Effector CD4-positive, alpha-beta T cell (primary cell): Measurements from ENCODE around the gene NACAD.

Experiments used
- DNase-seq: peaks from one replicate; pipeline ENCODE4 v3.0.0-alpha.2; 2020

Gene NACAD

DNA sequence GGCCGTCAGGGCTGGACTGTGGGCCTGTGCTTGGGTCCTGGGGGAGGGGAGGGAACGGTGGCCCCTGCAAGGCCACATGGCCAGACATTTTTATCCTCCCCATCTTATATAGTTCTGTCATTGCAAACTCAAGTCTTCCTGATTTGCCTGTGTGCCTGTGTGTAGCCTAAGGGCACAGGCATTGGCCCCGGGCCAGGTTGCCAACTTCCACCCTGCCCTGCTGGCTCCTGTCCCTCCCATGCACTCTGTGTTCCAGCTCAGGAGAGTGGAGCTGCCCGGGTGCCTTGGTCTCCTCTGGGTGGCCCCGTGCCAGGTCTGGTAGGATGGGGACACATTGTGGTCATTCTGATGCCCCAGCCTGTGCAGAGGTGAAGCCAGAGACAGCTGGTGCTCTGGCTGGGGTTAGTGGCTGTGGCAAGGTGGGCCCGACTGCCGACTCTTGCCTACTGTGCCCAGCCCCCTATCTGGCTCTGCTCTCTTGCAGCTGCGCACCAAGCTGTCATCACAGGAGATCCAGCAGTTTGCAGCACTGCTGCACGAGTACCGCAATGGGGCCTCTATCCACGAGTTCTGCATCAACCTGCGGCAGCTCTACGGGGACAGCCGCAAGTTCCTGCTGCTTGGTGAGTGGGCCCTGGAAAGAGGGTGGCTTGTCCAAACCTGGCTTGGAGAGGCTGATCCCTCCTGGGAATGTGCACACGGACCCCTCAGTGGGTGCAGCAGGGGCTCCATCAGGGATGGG, 14.8 kb downstream of the NACAD start:
- no peak for DNase-seq

DNA sequence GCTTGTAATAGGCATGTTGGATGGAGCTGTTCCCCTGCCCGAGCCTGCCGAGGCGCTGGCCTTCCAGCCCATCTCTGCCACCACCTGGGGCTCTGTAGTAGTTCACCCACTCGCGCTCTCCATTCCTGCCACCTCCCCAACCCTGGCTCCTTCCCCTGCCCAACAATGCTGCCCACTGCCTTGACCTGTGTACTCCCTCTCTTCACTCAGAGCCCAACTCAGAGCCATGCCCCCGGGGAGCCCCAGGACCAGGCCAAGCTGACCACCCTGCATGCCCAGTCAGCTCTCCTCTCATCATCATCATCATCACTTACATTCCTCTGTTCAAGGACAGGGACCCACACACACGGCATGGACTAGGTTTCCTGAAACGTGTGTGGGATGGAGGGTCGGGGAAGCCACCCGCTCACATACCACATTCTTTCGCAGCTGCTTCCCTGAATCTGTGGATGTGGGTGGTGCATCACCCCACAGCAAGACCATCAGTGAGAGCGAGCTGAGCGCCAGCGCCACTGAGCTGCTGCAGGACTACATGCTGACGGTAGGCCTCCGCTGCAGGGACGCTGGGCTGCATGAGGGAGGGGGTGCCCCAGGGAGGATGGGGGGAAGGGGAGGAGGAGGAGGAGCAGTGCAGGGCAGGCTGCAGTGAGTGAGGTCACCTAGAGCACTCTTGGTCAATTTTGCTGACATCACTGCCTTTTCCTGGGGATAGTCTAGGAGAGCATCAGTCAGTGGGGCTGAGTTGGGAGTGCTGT, 15.6 kb downstream of the NACAD start:
- DNase-seq = no peak

- no peak for DNase-seq
Observed at GRCh38 chr7:45072131-45073030, 16.4 kb downstream of the NACAD start.

- DNase-seq = no peak
Observed at GRCh38 chr7:45071528-45071927, 17.2 kb downstream of the NACAD start.

GRCh38 chr7:45070254-45070642, 18.5 kb downstream of the NACAD start:
- no peak for DNase-seq

DNA sequence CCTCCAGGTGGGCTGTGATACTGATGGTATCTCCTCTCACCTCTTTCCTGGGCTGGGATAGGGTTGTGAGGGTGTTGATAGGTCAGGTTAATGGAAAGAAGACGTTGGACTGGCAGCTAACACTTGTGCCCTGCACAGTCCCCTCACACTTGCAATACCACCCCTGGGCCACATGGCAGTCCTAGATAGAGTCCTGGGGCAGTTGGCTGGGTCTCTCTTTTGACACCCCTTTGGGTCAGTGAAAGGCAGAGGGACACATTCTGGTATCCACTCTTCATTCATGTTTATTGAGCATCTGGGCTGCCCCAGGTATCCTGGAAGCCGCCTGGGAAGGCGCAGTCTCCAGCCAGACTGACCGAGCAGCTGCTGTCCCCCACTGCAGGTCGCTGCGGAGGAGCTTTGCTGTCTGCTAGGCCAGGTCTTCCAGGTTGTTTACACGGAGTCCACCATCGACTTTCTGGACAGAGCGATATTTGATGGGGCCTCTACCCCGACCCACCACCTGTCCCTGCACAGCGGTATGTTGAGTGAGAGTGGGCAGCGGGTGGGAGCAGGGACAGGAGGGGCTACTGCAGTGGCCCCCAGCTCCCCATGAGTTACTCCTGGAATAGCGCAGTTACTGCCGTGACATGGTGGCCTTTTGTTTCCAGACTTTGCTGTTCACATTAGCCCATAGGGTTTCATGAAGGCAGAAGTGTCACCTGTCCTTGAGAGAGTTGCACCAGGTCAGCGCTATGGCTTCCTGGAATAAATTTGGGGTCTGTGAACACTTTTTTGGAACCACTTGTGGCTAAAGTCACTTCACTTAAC, 19.1 kb downstream of the NACAD start:
- DNase-seq = no peak

GRCh38 chr7:45068236-45069023, 20.3 kb downstream of the NACAD start:
- DNase-seq = no peak

DNA sequence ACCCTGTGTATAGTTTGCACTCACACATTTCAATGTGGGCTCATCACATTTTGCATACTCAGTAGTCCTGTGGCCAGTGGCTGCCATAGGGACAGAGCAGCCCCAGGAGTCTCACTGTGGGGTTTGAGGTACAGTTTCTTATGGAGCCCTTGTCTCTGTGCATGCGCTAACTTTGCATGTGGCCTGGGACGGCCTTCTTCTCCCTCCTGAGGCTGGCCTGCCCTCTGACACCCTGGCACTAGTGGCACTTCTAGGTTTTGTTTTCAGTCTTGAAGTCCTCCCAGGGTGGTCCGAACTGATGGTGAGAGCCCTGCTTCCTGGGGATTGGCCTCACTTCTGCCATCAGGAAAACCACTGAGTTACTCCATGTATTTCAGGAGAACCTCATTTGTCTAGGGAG, 21.2 kb downstream of the NACAD start:
- no peak for DNase-seq

DNA sequence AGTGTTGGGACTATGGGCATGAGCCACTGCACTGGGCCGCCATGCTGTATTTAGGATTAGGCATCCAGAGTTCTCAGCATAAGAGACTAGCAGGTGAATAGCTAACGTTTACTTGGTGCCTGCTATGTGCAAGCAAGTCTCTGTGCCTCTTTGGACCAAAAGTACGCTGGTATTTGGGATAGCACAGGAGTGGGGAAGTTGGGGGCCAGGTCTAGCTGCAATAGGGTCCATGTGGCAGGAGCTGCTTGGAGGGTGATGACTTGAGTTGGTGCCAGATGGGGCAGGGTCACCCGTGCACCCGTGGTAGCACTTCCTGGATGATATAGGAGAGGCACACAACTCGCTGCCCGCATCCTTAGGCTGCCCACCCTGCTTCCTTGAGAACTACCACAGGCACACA, 22.4 kb downstream of the NACAD start:
- DNase-seq = no peak

DNA sequence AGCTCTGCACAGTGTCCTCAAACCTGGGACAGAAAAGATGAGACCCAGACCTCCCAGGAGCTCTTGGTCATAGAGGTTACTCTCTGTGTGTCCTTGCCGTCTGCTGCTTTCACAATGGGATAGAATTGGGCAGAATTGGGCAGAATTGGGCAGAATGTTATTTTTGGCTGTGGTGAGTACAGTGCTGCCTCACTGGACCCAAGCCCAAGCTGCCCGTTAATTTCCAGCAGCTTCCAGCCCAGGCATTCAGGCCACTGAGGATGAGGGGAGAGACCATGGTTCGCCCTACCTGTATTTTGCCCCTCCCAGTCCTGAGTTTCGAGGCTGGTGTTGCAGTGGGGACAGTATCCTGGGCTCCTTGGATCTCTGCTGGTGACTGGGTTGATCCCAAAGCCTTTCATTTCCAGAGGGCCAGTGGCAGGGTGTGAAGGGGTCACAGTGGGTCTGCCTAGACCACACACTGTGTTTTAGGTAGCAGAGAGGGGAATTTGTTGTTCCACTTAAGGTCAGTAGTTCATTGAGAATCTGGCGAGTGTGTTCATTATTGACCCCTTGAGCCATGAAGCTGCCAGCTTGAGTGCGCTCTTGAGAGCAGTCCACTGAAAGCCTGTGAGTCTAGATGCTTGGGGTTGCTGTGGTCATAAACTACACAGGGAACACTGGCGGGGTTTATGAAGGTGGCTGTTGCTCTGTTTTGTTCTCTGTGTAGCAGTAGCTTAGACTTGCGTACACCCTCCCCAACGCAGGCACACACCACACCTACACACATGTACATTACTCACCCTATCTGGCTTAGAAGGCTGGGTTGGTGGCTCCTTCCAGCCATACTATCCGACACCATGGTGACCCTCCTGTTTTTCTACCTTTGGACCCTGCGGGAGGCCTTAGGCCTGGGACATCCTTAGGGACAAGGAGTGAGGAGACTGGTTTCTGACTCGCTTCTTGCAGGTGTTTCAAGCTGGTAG, 23.5 kb downstream of the NACAD start:
- no peak for DNase-seq

DNA sequence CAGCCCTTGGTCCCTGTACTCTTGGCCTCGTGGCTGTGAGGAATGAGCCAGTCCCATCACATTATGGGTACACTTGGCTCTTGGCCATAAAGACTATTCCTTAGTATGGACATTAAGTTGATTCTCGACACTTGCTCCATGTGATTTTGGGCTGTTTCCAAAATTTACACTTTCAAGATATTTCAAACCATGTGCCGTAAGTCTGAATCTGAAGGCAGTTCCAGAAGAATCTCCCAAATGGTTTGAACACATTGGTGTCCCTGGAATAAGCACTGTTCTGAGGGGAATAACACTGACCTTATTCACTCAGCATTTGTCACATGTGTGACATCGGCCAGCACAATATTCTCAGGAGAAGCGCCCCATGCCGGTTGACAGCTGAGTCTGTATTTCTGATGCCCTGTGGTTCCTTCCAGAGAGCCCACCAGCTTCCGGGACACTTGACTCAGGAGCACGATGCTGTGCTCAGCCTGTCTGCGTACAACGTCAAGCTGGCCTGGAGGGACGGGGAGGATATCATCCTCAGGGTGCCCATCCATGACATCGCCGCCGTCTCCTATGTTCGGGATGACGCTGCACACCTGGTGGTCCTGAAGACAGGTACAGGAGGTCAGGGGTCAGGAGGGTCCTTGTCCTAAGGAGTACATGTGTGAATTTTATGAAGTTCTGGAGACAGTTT, 24.6 kb downstream of the NACAD start:
- DNase-seq = no peak

- no peak for DNase-seq
Observed at GRCh38 chr7:45061806-45062425, 26.9 kb downstream of the NACAD start.

DNA sequence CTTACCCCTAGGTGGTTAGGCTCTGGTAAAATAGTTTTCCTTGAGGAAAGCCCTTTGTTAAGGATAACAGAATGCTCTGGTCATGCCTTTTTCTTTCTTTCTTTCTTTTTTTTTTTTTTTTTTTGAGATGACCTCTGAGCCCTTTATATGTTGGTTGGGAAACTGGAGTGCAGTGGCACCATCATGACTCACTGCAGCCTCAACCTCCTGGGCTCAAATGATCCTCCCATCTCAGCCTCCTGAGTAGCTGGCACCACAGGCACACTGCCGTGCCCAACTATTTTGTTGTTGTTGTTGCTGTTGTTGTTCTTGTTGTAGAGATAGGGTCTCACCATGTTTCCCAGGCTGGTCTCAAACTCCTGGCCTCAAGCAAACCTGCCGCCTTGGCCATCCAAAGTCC, 27.4 kb downstream of the NACAD start:
- no peak for DNase-seq

GRCh38 chr7:45060295-45060694, 28.5 kb downstream of the NACAD start:
- DNase-seq = no peak

- no peak for DNase-seq
Observed at GRCh38 chr7:45057878-45058277, 30.9 kb downstream of the NACAD start.

DNA sequence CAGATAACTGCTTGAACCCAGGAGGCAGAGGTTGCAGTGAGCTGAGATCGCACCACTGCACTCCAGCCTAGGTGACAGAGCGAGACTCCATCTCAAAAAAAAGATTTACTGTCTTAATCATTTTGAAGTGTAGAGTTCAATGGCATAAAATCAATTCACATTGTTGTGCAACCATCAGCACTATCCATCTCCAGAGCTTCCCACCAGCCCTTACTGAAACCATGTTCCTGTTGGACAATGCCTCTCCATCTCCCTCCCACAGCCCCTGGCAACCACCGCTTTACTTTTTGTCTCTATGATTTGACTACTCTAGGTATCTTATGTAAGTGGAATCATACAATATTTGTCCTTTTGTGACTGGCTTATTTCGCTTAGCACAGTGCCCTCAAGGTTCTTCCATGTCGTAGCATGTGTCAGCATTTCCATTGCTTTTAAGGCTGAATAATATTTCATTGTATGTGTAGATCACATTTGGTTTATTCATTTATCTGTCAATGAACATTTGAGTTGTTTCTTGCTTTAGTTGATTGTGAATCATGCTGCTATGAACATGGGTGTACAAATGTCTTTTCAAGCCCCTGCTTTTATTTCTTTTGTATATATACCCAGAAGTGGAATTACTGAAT, 33.1 kb downstream of the NACAD start:
- no peak for DNase-seq

- DNase-seq = no peak
Observed at GRCh38 chr7:45055016-45055415, 33.8 kb downstream of the NACAD start.

DNA sequence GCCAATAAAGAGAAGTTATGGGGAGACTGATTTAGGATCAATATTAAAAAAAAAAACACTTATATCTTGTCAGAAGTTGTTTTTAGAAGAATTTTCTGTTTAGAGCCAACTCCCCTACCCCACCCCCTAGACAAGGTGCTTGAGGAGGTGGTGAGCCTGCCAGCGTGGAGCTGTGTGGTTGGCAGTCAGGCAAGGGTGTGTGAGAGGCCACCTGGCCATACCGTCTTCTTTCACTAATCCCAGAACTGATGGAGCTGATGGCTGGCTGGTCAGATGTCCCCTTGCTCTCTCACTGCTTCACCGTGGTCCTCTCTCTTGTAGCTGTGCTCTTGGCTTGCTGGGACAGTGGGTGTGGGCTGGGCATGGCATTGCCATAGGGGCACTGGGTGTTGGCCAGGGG, 34.3 kb downstream of the NACAD start:
- DNase-seq = no peak

- DNase-seq = no peak
Observed at GRCh38 chr7:45053941-45054340, 34.8 kb downstream of the NACAD start.
